ENCODE results near the gene FAM163A.
"Not testable (repeated sequence)": the region's sequence is repeated elsewhere in the genome, so short reads cannot be mapped to it uniquely, and the experiment has no call there.

The FAM163A gene

DNA sequence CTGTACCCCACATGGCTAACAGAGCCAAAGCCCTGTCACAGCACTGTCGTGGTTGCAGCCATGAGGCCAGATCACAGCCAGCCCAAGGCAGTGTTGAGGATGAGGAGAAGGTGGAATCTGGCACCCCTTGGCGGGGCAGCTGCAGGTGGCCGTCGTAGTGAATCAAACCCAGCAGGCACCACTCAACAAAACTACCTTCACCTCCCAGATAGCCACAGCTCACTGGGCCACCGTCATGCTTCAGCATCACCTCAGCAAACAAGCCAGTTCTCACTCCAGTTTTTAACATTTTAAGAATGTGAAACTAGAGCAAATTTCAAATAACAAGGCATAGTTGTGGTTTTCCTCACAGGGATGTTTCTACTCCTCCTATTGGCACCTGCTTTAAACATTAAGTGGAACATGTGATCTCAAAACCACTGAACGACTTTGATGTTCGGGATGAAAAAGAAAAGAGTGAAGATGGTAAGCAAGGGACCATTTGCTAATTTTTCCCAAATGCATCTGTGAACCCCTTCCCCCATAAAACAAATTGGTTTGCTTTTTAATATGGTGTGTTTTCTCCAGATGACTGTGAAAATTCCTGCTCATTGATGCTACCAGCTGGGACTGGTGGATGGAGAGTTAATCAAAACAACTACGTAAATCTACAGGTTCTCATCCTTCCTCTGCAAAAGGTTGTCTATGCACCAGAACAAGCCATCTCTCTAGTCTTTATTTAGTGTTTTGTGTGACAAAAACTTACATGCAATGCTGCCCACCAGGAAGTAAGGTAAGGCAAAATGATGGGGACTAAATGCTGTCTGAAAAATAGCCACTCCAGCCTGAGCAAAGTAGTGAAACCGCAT is 89.0 kb downstream of the FAM163A start:
- Histone ChIP-seq H3K27ac (no peak overlapping the region), H3K27me3 (ENCODE audit: insufficient read depth, low read depth, severe bottlenecking) (no peaks in the 10 kb centered on the region), H3K4me3 (ENCODE audit: low read depth, low read length) (no peak overlapping the region), H3K9me3 (ENCODE audit: severe bottlenecking) (no peaks in the 10 kb centered on the region), H3K36me3 (no peaks in the 10 kb centered on the region)
- no peak for DNase-seq
- TF ChIP-seq, protein P1, sequence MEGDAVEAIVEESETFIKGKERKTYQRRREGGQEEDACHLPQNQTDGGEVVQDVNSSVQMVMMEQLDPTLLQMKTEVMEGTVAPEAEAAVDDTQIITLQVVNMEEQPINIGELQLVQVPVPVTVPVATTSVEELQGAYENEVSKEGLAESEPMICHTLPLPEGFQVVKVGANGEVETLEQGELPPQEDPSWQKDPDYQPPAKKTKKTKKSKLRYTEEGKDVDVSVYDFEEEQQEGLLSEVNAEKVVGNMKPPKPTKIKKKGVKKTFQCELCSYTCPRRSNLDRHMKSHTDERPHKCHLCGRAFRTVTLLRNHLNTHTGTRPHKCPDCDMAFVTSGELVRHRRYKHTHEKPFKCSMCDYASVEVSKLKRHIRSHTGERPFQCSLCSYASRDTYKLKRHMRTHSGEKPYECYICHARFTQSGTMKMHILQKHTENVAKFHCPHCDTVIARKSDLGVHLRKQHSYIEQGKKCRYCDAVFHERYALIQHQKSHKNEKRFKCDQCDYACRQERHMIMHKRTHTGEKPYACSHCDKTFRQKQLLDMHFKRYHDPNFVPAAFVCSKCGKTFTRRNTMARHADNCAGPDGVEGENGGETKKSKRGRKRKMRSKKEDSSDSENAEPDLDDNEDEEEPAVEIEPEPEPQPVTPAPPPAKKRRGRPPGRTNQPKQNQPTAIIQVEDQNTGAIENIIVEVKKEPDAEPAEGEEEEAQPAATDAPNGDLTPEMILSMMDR (IDR thresholded peaks at IDR 0.05; ENCODE audit: low read depth, low read length): no peak

DNA sequence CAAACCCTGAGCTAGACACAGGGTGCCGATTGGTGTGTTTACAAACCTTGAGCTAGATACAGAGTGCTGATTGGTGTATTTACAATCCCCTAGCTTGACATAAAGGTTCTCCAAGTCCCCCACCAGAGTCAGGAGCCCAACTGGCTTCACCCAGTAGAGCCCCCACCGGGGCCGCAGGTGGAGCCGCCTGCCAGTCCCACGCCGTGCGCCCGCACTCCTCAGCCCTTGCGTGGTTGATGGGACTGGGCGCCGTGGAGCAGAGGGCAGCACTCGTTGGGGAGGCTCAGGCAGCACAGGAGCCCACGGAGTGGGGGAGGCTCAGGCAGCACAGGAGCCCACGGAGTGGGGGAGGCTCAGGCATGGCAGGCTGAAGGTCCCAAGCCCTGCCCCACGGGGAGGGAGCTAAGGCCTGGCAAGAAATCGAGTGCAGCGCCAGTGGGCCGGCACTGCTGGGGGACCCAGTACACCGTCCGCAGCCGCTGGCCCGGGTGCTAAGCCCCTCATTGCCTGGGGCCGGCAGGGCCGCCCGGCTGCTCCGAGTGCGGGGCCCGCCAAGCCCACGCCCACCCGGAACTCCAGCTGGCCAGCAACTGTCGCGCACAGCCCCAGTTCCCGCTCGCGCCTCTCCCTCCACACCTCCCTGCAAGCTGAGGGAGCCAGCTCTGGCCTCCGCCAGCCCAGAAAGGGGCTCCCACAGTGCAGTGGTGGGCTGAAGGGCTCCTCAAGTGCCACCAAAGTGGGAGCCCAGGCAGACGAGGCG is 93.8 kb downstream of the FAM163A start:
- H3K36me3 ChIP-seq; H3K27ac ChIP-seq; H3K4me3 ChIP-seq (ENCODE audit: low read depth, low read length); H3K9me3 ChIP-seq (ENCODE audit: severe bottlenecking); H3K27me3 ChIP-seq (ENCODE audit: insufficient read depth, low read depth, severe bottlenecking); DNase-seq: not testable (repeated sequence)

DNA sequence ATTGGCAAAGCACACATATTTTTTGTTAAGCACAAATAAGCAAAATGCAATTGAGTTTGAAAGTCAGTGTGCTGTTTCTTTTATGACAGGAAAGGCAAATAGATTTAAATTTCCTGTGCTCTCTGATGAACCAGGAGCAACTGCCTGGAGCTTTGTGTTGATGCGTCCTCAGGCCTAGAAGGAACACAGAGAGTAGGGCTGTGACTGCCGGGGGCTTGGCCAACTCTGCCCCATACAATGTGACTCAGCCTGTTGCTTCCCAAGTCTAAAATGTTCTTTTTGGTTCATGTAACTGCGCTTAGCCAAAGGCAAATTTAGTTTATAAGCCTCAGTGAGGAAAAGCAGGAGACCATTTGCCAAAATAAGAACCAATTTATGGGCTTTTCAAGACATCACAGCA is 97.0 kb downstream of the FAM163A start:
- no peak overlapping the region for H3K4me3 ChIP-seq (ENCODE audit: low read depth, low read length)
- H3K36me3 ChIP-seq: peaks cover 4% of the 10 kb centered on the region
- DNase-seq: no peak
- TF ChIP-seq, protein P1 (IDR thresholded peaks at IDR 0.05; ENCODE audit: low read depth, low read length): no peak
- no peak overlapping the region for H3K27ac ChIP-seq
- H3K27me3 ChIP-seq (ENCODE audit: insufficient read depth, low read depth, severe bottlenecking): no peaks in the 10 kb centered on the region
- no peaks in the 10 kb centered on the region for H3K9me3 ChIP-seq (ENCODE audit: severe bottlenecking)

DNA sequence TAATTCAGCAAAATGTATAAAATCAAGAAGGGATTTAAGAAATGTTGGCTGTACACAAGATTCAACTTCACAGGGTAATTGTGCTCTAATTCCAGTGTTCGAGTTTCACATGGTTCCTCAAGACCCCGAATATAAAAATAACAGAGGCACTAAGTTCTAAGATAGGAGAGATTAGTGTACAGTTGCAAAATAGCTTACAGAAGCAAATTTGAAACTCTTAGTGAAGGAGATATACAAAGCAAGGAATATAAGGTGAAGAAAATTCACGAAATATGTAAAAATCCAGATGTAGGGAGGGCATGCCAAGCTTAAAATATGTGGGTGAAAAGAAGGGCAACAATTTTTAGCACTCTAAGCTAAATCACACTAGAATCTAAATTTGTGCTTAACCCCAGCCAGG is 105.1 kb downstream of the FAM163A start:
- DNase-seq: no peak
- H3K27ac ChIP-seq: no peak overlapping the region
- no peaks in the 10 kb centered on the region for H3K9me3 ChIP-seq (ENCODE audit: severe bottlenecking)
- H3K27me3 ChIP-seq (ENCODE audit: insufficient read depth, low read depth, severe bottlenecking): no peaks in the 10 kb centered on the region
- TF ChIP-seq, protein P1 (IDR thresholded peaks at IDR 0.05; ENCODE audit: low read depth, low read length): no peak
- H3K4me3 ChIP-seq (ENCODE audit: low read depth, low read length): no peak overlapping the region
- H3K36me3 ChIP-seq: peaks cover 62% of the 10 kb centered on the region

DNA sequence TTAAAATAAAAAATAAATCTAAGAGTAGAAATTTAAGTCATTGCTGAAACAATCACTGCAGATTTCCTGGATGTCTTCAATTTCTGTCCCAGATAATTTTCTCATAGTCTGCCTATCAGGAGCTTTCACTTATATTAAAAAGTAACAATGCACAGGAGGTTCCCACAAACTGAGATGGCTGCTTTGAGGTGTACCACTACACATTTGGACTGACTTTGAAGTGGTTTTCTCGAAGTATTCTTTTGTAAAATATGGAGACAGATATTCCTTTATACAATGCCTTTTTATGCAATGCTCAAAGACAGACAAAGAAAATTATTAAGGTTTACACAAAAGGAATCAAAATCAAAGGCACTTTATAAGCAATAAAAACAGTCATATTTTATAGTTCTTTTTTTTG is 110.0 kb downstream of the FAM163A start:
- Histone ChIP-seq H3K27me3 (ENCODE audit: insufficient read depth, low read depth, severe bottlenecking) (no peaks in the 10 kb centered on the region), H3K4me3 (ENCODE audit: low read depth, low read length) (no peak overlapping the region), H3K36me3 (peaks cover 51% of the 10 kb centered on the region), H3K9me3 (ENCODE audit: severe bottlenecking) (no peaks in the 10 kb centered on the region), H3K27ac (no peak overlapping the region)
- no peak for DNase-seq
- TF ChIP-seq, protein P1 (IDR thresholded peaks at IDR 0.05; ENCODE audit: low read depth, low read length): no peak

DNA sequence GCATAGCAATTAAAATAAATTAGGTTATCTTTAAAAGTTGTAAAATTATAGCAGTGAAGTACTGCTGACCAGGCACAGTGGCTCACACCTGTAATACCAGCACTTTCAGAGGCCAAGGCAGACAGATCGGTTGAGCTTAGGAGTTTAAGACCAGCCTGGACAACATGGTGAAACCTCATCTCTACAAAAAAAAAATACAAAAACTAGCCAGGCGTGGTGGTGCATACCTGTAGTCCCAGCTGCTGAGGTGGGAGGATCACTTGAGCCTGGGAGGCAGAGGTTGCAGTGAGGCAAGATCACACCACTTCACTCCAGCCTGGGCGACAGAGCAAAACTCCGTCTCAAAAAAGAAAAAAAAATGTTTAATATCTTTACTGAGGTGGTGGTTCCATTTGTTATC is 112.7 kb downstream of the FAM163A start:
- H3K27ac ChIP-seq; H3K9me3 ChIP-seq (ENCODE audit: severe bottlenecking); H3K27me3 ChIP-seq (ENCODE audit: insufficient read depth, low read depth, severe bottlenecking); H3K4me3 ChIP-seq (ENCODE audit: low read depth, low read length); DNase-seq: not testable (repeated sequence)
- H3K36me3 ChIP-seq: peaks cover 34% of the 10 kb centered on the region

All from WERI-Rb-1 (cell line).